Body of pancreas (tissue), 4 donors: ENCODE results near the gene MSI2.

Experiments
- CTCF ChIP-seq, 7 experiments: fragments of 450-650 bp in 4 of 7; fragments of 200-600 bp in 3 of 7; sonication (generic) in 3 of 7; IDR thresholded peaks; one replicate each; pipeline ENCODE4 v1.5.1; 2016 to 2019; ENCODE audit warnings: antibody characterized with exemption in 7 of 7
- POLR2A ChIP-seq, 3 donors: fragments of 450-650 bp; IDR thresholded peaks; one replicate each; pipeline ENCODE4 v1.6.1; 2016; ENCODE audit warnings: antibody characterized with exemption in 3 of 3, mild to moderate bottlenecking in 2 of 3

GRCh38 chr17:57703273-57703672 lies 446.9 kb downstream of the MSI2 start:
- TF ChIP-seq CTCF (IDR thresholded peaks at IDR 0.05) (no peak), POLR2A (IDR thresholded peaks at IDR 0.05) (no peak)
